ENCODE results near the gene ANKRD60.

GRCh38 chr20:58223358-58223941 is 5.0 kb downstream of the ANKRD60 start:
- TF ChIP-seq CTCF (IDR thresholded peaks at IDR 0.05), result no peak
- no peak for TF ChIP-seq E2F5 (CRISPR knock-in tag; IDR thresholded peaks at IDR 0.05)
- no peak for TF ChIP-seq CBFB (CRISPR knock-in tag; IDR thresholded peaks at IDR 0.05; ENCODE audit: low read depth)
- no peak for TF ChIP-seq FOXP1 (CRISPR knock-in tag; IDR thresholded peaks at IDR 0.05; ENCODE audit: borderline replicate concordance)
- TF ChIP-seq E2F1 (CRISPR knock-in tag; IDR thresholded peaks at IDR 0.05), result no peak
- TF ChIP-seq ATF1 (CRISPR knock-in tag; IDR thresholded peaks at IDR 0.05), result no peak
- no peak for TF ChIP-seq E2F4 (CRISPR knock-in tag; IDR thresholded peaks at IDR 0.05; ENCODE audit: borderline replicate concordance, low read depth)
- no peak for TF ChIP-seq IRF2 (CRISPR knock-in tag; IDR thresholded peaks at IDR 0.05; ENCODE audit: borderline replicate concordance, low read depth)
- TF ChIP-seq CREB1 (CRISPR knock-in tag; IDR thresholded peaks at IDR 0.05), result no peak
- TF ChIP-seq KAT7 (CRISPR knock-in tag; IDR thresholded peaks at IDR 0.05; ENCODE audit: borderline replicate concordance), result no peak
- no peak for TF ChIP-seq USF2 (CRISPR knock-in tag; IDR thresholded peaks at IDR 0.05)

Measured in WTC11 (cell line).